GM20431 (cell line): ENCODE results near the gene IGSF9B.

Experiments used
- in situ Hi-C: fragments of 300-500 bp; cut with MseI, MboI; formaldehyde crosslinking; loops from one replicate; pipeline ENCODE4 v1.15.0; 2020; ENCODE audit warnings: low sequenced_read_pairs; ENCODE audit not compliant: unreplicated experiment

Gene IGSF9B

GRCh38 chr11:133941546-133941945 is 15.2 kb downstream of the IGSF9B start:
- in situ Hi-C loops: no loop called here

GRCh38 chr11:133940034-133940433 is 16.7 kb downstream of the IGSF9B start:
- in situ Hi-C loops: no loop called here

- in situ Hi-C loops: no loop called here
Measured at GRCh38 chr11:133939558-133939957, 17.2 kb downstream of the IGSF9B start.

- in situ Hi-C loops: no loop called here
Measured at GRCh38 chr11:133938166-133938565, 18.6 kb downstream of the IGSF9B start.

GRCh38 chr11:133937468-133937867 is 19.3 kb downstream of the IGSF9B start:
- in situ Hi-C loops: no loop called here

GRCh38 chr11:133937015-133937414 is 19.8 kb downstream of the IGSF9B start:
- in situ Hi-C loops: no loop called here

- in situ Hi-C loops: no loop called here
Measured at GRCh38 chr11:133936592-133936991, 20.2 kb downstream of the IGSF9B start.

GRCh38 chr11:133936136-133936535 is 20.6 kb downstream of the IGSF9B start:
- in situ Hi-C loops: no loop called here

- in situ Hi-C loops: no loop called here
Measured at GRCh38 chr11:133935551-133935910, 21.2 kb downstream of the IGSF9B start.

GRCh38 chr11:133934599-133935550 is 21.9 kb downstream of the IGSF9B start:
- in situ Hi-C loops: no loop called here

GRCh38 chr11:133934096-133934495 is 22.7 kb downstream of the IGSF9B start:
- in situ Hi-C loops: no loop called here

- in situ Hi-C loops: no loop called here
Measured at GRCh38 chr11:133931449-133932060, 25.2 kb downstream of the IGSF9B start.

GRCh38 chr11:133930767-133931448 is 25.9 kb downstream of the IGSF9B start:
- in situ Hi-C loops: no loop called here

- in situ Hi-C loops: no loop called here
Measured at GRCh38 chr11:133930053-133930766, 26.6 kb downstream of the IGSF9B start.

GRCh38 chr11:133929401-133930052 is 27.2 kb downstream of the IGSF9B start:
- in situ Hi-C loops: no loop called here

GRCh38 chr11:133928628-133929059 is 28.1 kb downstream of the IGSF9B start:
- in situ Hi-C loops: no loop called here

GRCh38 chr11:133927690-133928627 is 28.8 kb downstream of the IGSF9B start:
- in situ Hi-C loops: no loop called here

- in situ Hi-C loops: no loop called here
Measured at GRCh38 chr11:133926466-133927246, 30.1 kb downstream of the IGSF9B start.
